ENCODE results near the gene HSPB7.

- TF ChIP-seq CTCF (IDR thresholded peaks at IDR 0.05) = no peak
- TF ChIP-seq POLR2AphosphoS5 (IDR thresholded peaks at IDR 0.05) = no peak
- TF ChIP-seq POLR2A (IDR thresholded peaks at IDR 0.05) = no peak
Observed at GRCh38 chr1:16066245-16066644, 48.4 kb upstream of the HSPB7 start.

Data from prostate gland (tissue), 2 donors.